Inferior parietal cortex (tissue), 1 donor: ENCODE results near the gene SLC25A11.
"Not testable (repeated sequence)": the region's sequence is repeated elsewhere in the genome, so short reads cannot be mapped to it uniquely, and the experiment has no call there.

Experiments used
- DNase-seq: peaks from one replicate; pipeline ENCODE4 v3.0.0-alpha.2; 2016; ENCODE audit errors: extremely low spot score

Gene SLC25A11

GRCh38 chr17:4945176-4945943, 5.5 kb upstream of the SLC25A11 start:
- DNase-seq: peak; percentile 47

DNA sequence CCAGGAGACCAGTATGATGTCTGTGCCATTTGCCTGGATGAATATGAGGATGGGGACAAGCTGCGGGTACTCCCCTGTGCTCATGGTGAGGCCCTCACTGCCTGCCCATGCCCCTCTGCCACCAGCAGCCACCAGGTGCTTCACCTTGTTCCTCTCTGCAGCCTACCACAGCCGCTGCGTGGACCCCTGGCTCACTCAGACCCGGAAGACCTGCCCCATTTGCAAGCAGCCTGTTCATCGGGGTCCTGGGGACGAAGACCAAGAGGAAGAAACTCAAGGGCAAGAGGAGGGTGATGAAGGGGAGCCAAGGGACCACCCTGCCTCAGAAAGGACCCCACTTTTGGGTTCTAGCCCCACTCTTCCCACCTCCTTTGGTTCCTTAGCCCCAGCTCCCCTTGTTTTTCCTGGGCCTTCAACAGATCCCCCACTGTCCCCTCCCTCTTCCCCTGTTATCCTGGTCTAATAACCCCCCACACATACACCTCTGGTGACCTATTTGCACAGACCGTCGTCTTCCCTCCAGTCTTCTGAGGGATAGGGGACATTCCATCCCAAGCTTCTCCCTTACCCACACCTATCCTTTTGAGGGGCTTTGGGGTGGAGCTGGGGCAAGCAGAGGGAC, 4.8 kb upstream of the SLC25A11 start:
- DNase-seq: no peak

- no peak for DNase-seq
These were observed 4.3 kb upstream of the SLC25A11 start for GRCh38 chr17:4944163-4944553.

- no peak for DNase-seq
These were observed 3.1 kb upstream of the SLC25A11 start for GRCh38 chr17:4942760-4943508.

DNA sequence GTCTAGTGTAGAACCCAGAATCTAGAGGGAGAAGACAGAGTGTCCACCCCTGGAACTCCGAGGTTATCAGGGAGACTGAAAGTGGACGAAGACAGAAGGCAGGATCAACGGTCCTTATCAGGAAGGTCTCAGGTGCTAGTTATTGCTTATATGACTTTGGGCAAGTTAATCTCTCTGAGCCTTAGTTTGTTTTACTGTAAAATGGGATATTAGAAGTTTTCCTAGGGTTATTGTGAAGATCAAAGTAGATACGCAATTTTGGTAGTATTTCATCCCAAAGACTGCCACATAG, 1.4 kb upstream of the SLC25A11 start:
- DNase-seq: no peak

DNA sequence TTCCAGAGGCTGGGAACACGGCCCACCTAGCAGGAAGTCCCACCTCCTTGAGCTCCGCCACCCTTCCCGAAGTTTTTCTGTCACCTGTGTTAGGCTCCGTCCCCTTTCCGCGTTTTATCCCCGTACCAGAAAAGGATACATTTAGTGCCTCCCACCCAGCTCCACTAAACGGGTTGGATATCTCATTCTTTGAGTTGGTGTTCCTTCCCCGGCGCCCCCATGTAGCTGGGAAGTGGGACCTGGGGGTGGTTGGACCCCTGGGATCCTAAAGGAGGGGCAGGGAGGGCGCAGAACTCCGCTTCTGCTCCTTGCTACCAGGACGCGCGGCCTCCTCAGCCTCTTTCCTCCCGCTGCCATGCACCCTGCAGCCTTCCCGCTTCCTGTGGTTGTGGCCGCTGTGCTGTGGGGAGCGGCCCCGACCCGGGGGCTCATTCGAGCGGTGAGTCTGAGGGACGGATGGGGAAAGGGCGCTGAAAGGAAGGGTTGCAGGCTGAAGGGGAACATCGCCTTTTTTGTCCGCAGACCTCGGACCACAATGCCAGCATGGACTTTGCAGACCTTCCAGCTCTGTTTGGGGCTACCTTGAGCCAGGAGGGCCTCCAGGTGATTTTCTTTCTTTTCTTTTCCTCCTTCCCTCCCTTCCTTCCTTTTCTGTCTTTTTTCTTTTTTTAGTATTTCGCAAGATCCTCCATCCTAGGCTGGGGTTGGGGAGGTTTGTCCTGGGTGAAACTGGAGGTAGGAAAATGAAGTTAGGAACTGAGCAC, 891 bp upstream of the SLC25A11 start:
- no peak for DNase-seq

GRCh38 chr17:4939546-4939795, 375 bp downstream of the SLC25A11 start:
- no peak for DNase-seq

DNA sequence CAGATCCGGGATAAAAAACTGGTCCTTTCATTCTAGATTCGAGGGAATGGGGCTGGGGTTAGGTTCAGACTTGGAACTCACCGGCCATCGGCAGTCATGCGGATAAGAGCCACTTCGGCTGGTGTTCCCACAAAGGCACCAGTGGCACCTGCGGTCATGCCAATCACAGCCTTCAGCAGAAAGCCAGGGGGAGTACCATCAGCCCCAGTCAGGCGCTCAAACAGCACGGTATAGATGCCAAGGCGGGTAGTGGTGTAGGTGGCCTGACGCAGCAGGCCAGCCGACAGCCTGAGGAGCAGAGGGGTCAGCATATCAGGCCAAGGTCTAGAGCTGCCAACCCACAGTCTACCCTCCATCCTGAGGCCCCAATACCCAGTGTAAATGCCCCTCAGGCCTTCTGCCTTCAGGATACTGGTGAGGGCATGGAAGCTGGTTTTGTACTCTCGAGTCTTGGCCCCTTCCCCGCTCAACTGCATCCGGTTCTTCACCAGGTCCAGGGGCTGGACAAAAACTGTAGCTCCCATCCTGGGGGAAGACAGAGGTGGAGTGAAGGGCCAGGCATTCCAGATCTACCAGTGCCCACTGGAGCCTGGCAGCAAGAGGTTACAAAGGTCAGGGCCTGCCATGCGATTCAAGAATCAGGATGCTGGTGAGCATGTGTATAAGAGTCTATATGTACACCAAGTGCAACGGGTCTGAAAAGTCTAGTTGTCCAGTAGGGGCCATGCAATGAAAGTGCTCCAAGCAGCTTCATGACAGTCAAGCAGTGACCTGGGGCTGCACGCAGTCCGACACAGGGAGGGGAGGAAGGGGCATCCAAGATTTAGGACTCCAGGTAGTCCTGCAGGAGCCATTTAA, 929 bp downstream of the SLC25A11 start:
- no peak for DNase-seq

DNA sequence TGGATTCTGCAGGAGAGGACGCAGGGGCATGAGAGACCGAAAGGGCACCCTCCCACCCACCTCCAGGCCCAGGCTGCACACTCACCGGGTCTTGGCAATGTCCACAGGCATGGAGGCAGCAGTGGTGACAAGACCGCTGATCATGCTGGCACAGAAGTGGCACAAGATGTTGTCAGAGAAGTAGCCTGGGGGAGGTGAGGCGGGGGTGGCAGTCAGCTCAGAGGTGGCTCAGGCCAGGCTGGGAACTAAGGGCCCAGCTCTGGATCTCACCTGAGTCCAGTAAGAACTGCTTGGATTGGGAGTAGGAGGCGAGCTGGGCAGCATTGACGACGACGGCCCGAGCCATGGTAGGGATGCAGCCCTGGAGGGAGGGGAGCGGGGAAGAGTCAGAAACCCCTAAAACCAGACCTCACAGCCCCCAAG, 1.8 kb downstream of the SLC25A11 start:
- DNase-seq: no peak

GRCh38 chr17:4937553-4937952, 2.3 kb downstream of the SLC25A11 start:
- DNase-seq: no peak

DNA sequence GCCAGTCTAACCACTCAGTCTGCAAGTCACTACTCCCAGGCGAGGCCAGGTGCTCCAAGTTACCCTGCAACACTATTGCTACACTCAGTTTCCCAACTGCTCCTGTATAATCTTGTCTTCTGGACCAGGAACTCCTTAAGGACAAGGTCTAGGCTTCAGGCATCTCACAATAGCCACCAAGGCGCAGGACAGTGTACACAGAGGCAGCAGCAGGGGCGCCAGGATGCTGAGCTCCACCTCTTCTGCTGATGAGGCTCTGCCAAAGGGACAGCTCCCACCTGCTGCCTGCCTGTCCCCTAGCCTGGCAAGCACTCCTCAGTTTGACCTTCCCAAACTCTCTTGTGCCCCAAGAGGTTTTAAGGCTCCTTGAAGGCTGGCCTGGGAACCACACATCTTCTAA, 3.4 kb downstream of the SLC25A11 start:
- no peak for DNase-seq

DNA sequence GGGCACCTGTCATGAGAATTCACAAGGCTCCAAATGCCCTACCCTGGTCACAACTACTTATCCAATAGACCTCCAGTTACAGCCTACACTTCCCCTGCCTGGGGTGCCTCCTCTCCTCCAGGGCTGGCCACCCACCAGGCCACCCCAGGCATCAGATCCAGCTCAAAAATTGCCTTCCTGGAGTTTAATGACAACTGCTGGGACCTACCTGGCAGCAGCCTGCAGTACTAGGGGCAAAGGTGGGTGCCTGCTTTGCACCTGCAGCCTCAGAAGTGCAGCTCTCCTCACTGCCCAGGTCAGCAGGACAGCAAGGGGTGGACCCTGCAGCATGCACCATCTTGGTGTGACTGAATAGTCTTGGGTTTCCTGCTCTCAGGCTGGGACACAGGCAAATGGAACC, 4.2 kb downstream of the SLC25A11 start:
- DNase-seq: no peak

DNA sequence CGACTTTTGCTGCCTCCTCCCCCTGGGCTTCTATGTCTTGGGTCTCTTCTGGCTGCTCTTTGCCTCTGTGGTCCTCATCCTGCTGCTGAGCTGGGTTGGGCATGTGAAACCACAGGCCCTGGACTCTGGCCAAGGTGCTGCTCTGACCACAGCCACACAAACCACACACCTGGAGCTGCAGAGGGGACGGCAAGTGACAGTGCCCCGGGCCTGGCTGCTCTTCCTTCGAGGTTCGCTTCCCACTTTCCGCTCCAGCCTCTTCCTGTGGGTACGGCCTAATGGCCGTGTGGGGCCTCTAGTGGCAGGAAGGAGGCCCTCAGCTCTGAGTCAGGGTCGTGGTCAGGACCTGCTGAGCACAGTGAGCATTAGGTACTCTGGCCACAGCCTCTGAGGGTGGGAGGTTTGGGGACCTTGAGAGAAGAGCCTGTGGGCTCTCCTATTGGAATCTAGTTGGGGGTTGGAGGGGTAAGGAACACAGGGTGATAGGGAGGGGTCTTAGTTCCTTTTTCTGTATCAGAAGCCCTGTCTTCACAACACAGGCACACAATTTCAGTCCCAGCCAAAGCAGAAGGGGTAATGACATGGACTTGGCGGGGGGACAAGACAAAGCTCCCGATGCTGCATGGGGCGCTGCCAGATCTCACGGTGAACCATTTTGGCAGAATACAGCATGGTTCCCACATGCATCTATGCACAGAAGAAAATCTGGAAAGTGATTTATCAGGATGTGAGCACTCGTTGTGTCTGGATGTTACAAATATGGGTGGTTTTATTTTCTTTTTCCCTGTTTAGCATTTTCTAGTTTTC, 5.5 kb downstream of the SLC25A11 start:
- no peak for DNase-seq

GRCh38 chr17:4933646-4934045, 6.2 kb downstream of the SLC25A11 start:
- DNase-seq: no peak

DNA sequence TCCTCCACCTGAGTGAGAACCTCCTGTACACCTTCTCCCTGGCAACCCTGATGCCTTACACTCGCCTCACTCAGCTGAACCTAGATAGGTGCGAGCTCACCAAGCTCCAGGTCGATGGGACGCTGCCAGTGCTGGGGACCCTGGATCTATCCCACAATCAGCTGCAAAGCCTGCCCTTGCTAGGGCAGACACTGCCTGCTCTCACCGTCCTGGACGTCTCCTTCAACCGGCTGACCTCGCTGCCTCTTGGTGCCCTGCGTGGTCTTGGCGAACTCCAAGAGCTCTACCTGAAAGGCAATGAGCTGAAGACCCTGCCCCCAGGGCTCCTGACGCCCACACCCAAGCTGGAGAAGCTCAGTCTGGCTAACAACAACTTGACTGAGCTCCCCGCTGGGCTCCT, 7.1 kb downstream of the SLC25A11 start:
- no peak for DNase-seq

GRCh38 chr17:4931963-4932362, 7.9 kb downstream of the SLC25A11 start, which contains the start of gene GP1BA:
Gene GP1BA, plus strand, starts transcription at chr17:4932277. Its CDS starts 328 bp downstream, at chr17:4932605.
- DNase-seq: no peak

- no peak for DNase-seq
These were observed 11.0 kb downstream of the SLC25A11 start for GRCh38 chr17:4928881-4929280.

DNA sequence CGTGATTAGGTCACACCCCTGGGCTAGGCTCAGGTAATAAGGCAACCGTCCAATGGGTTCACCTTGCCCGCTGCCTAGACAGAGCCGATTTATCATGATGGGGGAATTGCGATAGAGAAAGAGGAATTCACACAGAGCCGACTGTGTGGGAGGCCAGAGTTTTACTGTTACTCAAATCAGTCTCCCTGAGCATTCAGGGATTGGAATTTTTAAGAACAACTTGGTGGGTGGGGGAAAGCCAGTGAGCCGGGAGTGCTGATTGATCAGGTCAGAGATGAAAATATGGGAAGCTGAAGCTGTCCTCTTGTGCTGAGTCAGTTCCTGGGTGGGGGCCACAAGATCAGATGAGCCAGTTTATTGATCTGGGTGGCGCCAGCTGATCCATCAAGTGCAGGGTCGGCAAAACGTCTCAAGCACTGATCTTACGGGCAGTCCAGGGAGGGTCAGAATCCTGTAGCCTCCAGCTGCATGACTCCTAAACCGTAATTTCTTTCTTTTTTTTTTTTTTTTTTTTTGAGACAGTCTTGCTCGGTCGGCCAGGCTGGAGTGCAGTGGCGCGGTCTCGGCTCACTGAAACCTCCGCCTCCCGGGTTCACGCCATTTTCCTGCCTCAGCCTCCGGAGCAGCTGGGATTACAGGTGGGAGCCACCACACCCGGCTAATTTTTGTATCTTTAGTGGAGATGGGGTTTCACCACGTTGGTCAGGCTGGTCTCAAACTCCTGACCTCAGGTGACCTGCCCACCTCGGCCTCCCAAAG, 13.1 kb downstream of the SLC25A11 start:
- DNase-seq: not testable (repeated sequence)

DNA sequence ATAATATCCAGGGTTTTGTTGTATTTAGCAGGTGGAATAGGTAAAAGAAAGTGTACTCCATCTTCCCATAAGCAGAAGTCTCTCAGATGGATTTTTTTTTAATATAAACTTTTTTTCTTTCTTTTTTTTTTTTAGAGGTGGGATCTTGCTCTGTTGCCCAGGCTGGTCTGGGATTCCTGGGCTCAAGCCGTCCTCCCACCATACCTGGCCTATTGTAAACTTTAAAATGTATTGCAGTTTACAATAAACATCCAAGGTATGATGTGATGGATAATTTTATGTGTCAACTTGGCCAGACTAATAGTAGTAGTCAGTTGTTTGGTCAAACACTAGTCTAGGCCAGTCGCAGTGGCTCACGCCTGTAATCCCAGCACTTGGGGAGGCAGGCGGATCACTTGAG, 18.5 kb downstream of the SLC25A11 start:
- DNase-seq: no peak
